GM10847 (cell line): ENCODE data around the gene HRG.

Source experiments
- POLR2A ChIP-seq: IDR thresholded peaks from 2 replicates; pipeline ENCODE4 v1.6.1; 2011; ENCODE audit not compliant: insufficient read length; ENCODE audit errors: extremely low read depth

The HRG gene

DNA sequence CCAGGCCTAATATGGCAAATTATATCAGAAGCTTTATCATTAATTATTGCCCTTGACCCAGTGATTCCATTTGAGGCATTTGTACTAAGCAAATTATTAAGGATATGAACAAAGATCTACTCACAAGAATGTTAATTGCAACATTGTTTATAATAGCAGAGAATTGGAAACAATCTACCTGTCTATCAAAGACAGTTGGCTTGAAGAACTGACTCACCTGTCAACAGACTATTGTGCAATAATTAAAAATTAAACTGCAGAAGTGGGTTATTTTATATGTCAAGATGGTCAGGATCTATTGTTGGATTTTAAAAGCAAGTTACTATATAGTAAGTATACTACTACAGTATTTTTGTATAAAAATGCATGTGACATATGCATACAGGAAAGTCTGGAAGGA is 32.3 kb upstream of the HRG start:
- TF ChIP-seq POLR2A, result no peak

DNA sequence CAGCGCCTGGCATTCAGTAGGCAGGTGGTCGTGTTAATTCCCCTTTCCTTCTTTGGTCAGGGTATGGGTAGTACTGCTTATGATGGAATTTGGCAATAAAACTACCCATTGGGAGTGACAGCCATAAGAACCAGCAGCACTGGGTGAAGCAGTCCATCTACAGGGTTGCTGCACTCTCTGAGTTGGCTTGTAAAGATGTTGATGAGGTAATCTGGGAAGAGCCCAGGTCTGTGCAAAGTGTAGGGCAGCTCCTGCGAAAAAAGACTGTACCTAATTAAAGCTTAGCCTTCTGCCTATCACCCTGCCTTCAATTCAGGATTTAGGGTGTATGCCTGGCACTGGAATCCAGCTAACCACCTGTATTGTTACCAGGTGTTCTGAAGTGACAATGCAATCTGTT is 30.3 kb upstream of the HRG start:
- TF ChIP-seq POLR2A, result no peak

GRCh38 chr3:186636536-186636935 is 29.3 kb upstream of the HRG start:
- TF ChIP-seq POLR2A, result no peak

GRCh38 chr3:186637686-186638085 is 28.1 kb upstream of the HRG start:
- no peak for TF ChIP-seq POLR2A

GRCh38 chr3:186638259-186638658 is 27.6 kb upstream of the HRG start:
- no peak for TF ChIP-seq POLR2A

DNA sequence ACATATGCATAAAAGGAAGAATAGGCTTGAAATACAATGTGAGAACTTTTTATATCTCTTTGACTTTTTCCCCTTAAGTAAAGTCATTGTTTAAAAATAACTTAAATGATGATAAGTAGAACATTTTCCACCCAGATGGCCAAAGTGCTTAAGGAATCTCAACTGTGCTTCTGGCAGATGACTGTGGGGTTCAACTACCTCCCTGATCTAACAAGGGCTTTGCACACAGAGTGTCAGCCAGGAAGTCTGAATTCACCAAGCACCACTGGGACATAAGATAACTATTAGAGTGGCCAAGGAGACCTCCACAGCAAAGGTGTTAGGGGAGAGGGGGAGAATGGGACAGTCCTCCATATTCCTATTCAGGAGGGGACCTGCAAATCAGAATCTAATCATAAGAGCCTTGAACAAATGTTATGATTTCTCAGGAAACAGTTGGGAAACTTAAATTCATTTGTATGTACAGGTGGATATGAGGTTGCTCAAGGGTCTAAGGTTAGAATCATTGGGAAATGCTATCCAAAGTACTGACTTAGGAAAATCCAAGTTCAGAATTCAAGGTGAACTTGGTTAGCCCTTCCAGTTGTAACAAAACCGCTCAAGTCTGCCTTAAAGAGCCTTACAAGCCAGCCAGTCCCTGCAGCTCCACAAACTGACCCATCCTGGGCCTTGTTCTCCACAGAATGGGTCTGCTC is 25.9 kb upstream of the HRG start, which contains the start of gene FETUB:
FETUB (plus strand) TSS at position 622 of the 695 bp plus-strand sequence; CDS start at position 684, 62 bp downstream.
- no peak for TF ChIP-seq POLR2A

DNA sequence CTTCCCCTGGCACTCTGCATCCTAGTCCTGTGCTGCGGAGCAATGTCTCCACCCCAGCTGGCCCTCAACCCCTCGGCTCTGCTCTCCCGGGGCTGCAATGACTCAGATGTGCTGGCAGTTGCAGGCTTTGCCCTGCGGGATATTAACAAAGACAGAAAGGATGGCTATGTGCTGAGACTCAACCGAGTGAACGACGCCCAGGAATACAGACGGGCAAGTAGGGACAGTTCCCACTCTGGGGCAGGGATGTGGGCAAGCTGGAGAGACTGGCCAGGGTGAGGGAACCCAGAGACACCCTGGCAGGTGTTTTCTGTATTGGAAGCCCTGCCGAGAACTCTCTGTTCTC is 25.4 kb upstream of the HRG start:
- TF ChIP-seq POLR2A, result no peak

- no peak for TF ChIP-seq POLR2A
These were observed 24.9 kb upstream of the HRG start for GRCh38 chr3:186640929-186641328.

DNA sequence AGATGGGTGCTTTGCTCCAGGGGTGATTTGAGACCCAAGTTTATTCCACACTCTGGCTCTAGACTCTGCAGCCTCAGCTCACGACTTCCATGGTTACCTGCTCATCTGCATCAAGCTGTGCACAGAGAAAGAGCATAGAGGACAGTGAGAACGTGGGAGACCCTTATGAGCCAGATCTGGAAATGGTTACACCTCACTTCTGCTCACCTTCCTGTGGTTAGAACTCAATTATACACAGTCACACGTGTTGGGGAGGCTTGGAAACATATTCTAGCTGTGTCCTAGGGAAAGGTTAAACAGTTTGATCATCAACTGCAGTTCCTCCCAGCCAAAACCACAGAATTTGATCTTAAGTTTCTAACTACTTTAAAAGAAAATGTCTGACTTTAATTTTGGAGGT is 23.8 kb upstream of the HRG start:
- no peak for TF ChIP-seq POLR2A

GRCh38 chr3:186643493-186643892 is 22.3 kb upstream of the HRG start:
- no peak for TF ChIP-seq POLR2A

DNA sequence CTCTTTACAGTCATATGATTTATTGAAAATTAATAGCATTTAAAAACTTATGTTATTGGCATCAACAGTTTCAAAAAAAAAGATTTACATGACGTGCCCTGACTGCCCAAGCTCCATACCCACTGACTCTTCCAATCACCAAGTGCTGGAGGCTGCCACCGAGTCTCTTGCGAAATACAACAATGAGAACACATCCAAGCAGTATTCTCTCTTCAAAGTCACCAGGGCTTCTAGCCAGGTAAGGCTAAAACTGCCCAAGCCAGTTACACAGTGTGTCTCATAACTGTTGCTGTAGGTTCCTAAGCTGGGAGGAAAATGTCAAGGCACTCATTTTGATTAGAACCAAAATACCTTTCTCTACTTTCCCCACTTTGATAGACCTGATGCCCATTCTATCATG is 21.1 kb upstream of the HRG start:
- TF ChIP-seq POLR2A, result no peak

DNA sequence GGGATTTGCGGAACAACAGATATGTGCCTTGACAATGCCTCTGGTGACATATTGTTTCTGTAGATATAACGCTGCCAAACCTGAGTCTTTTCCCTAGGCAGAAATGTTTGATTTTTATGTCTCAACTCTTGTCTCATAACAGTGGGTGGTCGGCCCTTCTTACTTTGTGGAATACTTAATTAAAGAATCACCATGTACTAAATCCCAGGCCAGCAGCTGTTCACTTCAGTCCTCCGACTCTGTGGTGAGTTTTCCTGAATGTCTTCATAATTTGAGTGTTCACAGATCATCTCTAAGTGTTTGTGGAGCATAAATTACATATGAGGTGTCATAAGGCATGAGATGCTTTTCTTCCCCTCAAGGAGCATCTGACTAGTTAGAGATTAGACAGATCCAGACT is 19.7 kb upstream of the HRG start:
- no peak for TF ChIP-seq POLR2A

DNA sequence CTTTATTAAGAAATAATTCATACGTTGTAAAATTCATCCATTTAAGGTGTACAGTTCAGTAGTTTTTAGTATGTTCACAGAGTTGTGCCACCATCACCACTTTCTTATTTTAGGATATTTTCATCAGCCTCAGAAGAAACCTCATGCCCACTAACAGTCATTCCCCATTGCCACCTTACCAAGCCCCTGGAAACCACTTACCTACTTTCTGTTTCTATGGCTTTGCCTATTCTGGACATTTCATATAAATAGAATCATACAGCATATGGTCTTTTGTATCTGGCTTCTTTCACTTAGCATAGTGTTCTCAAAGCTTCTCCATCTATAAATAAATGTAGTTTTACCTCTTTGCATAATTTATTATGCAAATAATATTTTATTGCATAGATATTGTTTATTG is 19.0 kb upstream of the HRG start:
- TF ChIP-seq POLR2A, result no peak

- no peak for TF ChIP-seq POLR2A
These were observed 17.0 kb upstream of the HRG start for GRCh38 chr3:186648851-186649250.

GRCh38 chr3:186651678-186652215 is 14.1 kb upstream of the HRG start:
- no peak for TF ChIP-seq POLR2A

GRCh38 chr3:186653080-186653707 is 12.6 kb upstream of the HRG start:
- no peak for TF ChIP-seq POLR2A

DNA sequence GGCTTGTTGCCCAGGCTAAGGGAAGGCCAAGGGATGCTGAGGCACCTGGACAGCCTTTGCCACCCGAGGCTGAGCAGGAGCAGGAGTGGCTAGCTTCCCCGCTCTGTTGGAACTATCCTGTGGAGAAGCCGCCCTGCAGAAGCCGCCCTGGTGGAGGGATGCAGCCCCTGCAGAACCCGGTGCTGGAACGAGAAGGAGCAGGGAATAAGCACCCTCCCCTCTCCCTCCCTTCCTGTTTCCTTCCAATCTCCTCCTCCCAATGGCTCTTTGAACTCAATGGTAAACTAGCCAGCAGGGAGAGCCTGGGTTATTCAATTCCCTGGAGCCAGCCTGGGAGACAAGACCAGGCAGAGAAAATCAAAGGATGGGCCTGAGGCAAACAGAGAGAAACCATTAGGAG is 11.8 kb upstream of the HRG start:
- no peak for TF ChIP-seq POLR2A
